ENCODE results near the gene KIF26B. TPM values are rescaled to one million over a fixed set of nuclear protein-coding genes. Genes with fewer than 3 reads are reported as not detected.

KIF26B gene
- total and polyA plus RNA-seq, 7 donors = 0.01 to 0.32 (median 0.06) TPM

GRCh38 chr1:245444147-245444828 is 289.5 kb downstream of the KIF26B start:
- no peaks in the 10 kb centered on the region for H3K4me1 ChIP-seq
- no peak for TF ChIP-seq CTCF (IDR thresholded peaks at IDR 0.05)
- H3K36me3 ChIP-seq (ENCODE audit: insufficient read depth in 1 of 2, low read depth in 1 of 2) = no peaks in the 10 kb centered on the region
- H3K27ac ChIP-seq = no peak overlapping the region
- 65 to 69% (median 65%) methylated on average over 14 of the region's 14 CpGs for WGBS, 3 donors
- H3K4me3 ChIP-seq = no peak overlapping the region
- no peak for ATAC-seq
- H3K27me3 ChIP-seq (ENCODE audit: insufficient read depth in 3 of 3, low read length in 2 of 3) = no peaks in the 10 kb centered on the region
- H3K9me3 ChIP-seq = no peaks in the 10 kb centered on the region
- intact Hi-C loops (cut with DNase I) = no loop called here
- no peak for DNase-seq

DNA sequence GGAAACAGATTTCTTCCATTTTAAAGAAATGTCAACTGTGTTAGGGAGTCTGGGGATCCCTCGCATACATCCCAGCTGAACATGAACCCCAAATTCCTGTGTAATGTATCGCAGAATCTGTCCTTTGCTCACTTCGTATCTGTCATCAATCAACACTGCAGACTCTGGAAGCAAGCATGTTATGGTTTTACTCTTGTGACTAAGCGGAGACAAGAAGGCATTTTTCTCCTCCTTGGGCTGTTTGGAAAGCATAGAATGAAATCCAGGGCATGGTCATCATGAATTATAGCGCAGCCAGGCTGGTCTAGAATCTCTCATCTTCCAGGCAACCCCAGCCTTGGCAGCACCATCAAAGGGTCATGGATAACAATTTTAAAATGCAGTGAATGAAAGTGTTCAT is 290.2 kb downstream of the KIF26B start:
- Histone ChIP-seq H3K36me3 (ENCODE audit: insufficient read depth in 1 of 2, low read depth in 1 of 2) (no peaks in the 10 kb centered on the region), H3K27me3 (ENCODE audit: insufficient read depth in 3 of 3, low read length in 2 of 3) (no peaks in the 10 kb centered on the region), H3K4me1 (no peaks in the 10 kb centered on the region), H3K4me3 (no peak overlapping the region), H3K9me3 (no peaks in the 10 kb centered on the region), H3K27ac (no peak overlapping the region)
- intact Hi-C loops (cut with DNase I) = no loop called here
- ATAC-seq (no peak), DNase-seq (no peak)
- 69 to 81% (median 73%) methylated on average over 5 of the region's 5 CpGs for WGBS, 3 donors
- no peak for TF ChIP-seq CTCF (IDR thresholded peaks at IDR 0.05)

DNA sequence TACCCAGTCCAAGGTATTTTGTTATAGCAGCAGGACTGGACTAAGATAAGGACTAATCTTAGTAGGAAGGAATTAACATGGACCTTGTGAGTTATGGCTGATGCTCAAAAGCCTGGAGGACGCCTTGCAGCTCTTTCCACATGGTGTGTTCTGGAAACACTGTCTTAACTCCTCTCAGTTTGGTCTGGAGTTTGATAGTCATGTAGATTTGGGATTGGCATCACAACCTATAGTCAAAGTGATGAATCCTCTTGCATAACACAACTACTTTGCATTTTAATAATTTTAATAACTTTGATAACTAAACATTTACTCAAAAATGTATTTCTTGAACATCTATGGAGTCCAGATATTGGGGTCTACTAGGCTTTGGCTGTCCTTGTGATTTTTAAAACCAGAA is 293.7 kb downstream of the KIF26B start:
- DNase-seq (no peak), ATAC-seq (no peak)
- Histone ChIP-seq H3K27me3 (ENCODE audit: insufficient read depth in 3 of 3, low read length in 2 of 3) (no peaks in the 10 kb centered on the region), H3K4me1 (no peaks in the 10 kb centered on the region), H3K4me3 (no peak overlapping the region), H3K9me3 (no peaks in the 10 kb centered on the region), H3K36me3 (ENCODE audit: insufficient read depth in 1 of 2, low read depth in 1 of 2) (no peaks in the 10 kb centered on the region), H3K27ac (no peak overlapping the region)
- intact Hi-C loops (cut with DNase I) = no loop called here
- WGBS, 3 donors = 77 to 81% (median 79%) methylated on average over 1 of the region's 1 CpG
- no peak for TF ChIP-seq CTCF (IDR thresholded peaks at IDR 0.05)

DNA sequence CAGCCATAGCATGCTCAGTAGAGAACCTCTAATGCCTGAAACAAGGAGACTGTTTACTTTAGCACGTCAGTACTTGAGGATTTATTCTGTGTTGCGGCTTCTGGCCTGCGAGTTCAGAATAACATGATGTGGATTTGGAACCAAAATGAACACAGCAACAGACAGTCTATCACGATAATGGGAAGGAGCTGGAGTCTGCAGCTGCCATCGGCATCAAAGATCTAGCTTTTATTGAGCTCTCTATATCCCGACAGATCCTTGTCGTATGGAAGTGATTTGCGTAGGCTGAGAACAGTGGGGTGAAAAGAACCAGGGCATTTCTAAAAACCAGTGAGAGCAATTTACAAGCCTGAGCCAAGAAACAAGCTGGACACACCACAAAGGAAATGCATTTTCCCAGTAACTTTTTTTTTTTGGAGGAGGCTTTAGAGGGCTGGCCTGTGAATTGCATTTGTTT is 294.2 kb downstream of the KIF26B start:
- Histone ChIP-seq H3K9me3 (no peaks in the 10 kb centered on the region), H3K27me3 (ENCODE audit: insufficient read depth in 3 of 3, low read length in 2 of 3) (no peaks in the 10 kb centered on the region), H3K27ac (no peak overlapping the region), H3K4me1 (no peaks in the 10 kb centered on the region), H3K4me3 (no peak overlapping the region), H3K36me3 (ENCODE audit: insufficient read depth in 1 of 2, low read depth in 1 of 2) (no peaks in the 10 kb centered on the region)
- DNase-seq (no peak), ATAC-seq (no peak)
- no peak for TF ChIP-seq CTCF (IDR thresholded peaks at IDR 0.05)
- intact Hi-C loops (cut with DNase I) = no loop called here
- WGBS, 3 donors = 49 to 53% (median 52%) methylated on average over 8 of the region's 8 CpGs

DNA sequence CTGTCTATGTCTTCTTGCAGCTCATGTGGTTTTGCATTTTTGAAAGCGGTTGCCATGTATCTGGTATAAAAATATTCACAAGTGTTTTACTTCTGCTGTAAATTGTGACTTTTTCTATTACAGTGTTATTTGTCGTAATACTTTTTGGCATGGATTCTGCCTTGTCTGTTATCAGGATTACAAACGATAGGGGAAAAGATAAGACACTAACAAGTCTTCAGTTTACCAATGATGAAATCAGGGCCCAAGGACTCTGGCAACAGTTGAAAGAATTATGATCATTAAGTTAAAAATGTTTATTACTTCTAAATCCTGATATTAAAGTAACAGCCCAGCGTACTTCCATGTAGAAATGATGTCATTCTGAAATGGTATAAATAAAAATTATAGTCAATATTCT is 298.8 kb downstream of the KIF26B start:
- 89 to 93% (median 93%) methylated on average over 4 of the region's 4 CpGs for WGBS, 3 donors
- no peaks in the 10 kb centered on the region for H3K27me3 ChIP-seq (ENCODE audit: insufficient read depth in 3 of 3, low read length in 2 of 3)
- H3K27ac ChIP-seq = no peak overlapping the region
- H3K4me3 ChIP-seq = no peak overlapping the region
- no peak for DNase-seq
- TF ChIP-seq CTCF (IDR thresholded peaks at IDR 0.05) = no peak
- intact Hi-C loops (cut with DNase I) = no loop called here
- ATAC-seq = no peak
- H3K9me3 ChIP-seq = no peaks in the 10 kb centered on the region
- H3K4me1 ChIP-seq = no peaks in the 10 kb centered on the region
- no peaks in the 10 kb centered on the region for H3K36me3 ChIP-seq (ENCODE audit: insufficient read depth in 1 of 2, low read depth in 1 of 2)
